GM19193 (cell line): ENCODE results near the gene SFT2D1.

Experiments used
- POLR2A ChIP-seq: IDR thresholded peaks from 4 replicates; pipeline ENCODE4 v1.6.1; 2011; ENCODE audit not compliant: insufficient read depth, insufficient read length; ENCODE audit errors: extremely low read depth

Gene SFT2D1

GRCh38 chr6:166282394-166283032, 59.8 kb downstream of the SFT2D1 start:
- no peak for TF ChIP-seq POLR2A

GRCh38 chr6:166281104-166281503, 61.2 kb downstream of the SFT2D1 start:
- TF ChIP-seq POLR2A = no peak

- TF ChIP-seq POLR2A = no peak
Observed at GRCh38 chr6:166279393-166279679, 63.0 kb downstream of the SFT2D1 start.

- no peak for TF ChIP-seq POLR2A
Observed at GRCh38 chr6:166278579-166279392, 63.6 kb downstream of the SFT2D1 start.

GRCh38 chr6:166277892-166278578, 64.3 kb downstream of the SFT2D1 start:
- no peak for TF ChIP-seq POLR2A

GRCh38 chr6:166277018-166277417, 65.3 kb downstream of the SFT2D1 start:
- TF ChIP-seq POLR2A = no peak

- no peak for TF ChIP-seq POLR2A
Observed at GRCh38 chr6:166275714-166276166, 66.6 kb downstream of the SFT2D1 start.

GRCh38 chr6:166274739-166275370, 67.5 kb downstream of the SFT2D1 start:
- TF ChIP-seq POLR2A = no peak

- TF ChIP-seq POLR2A = no peak
Observed at GRCh38 chr6:166274163-166274562, 68.2 kb downstream of the SFT2D1 start.

- no peak for TF ChIP-seq POLR2A
Observed at GRCh38 chr6:166271376-166271765, 71.0 kb downstream of the SFT2D1 start.

- no peak for TF ChIP-seq POLR2A
Observed at GRCh38 chr6:166270706-166271375, 71.5 kb downstream of the SFT2D1 start.
